H9 (cell line): Measurements from ENCODE around the gene IL15. TPM values are rescaled to one million over a fixed set of nuclear protein-coding genes. Genes with fewer than 3 reads are reported as not detected.

Source experiments
- DNase-seq: peaks from one replicate; pipeline ENCODE4 v3.0.0-alpha.2; 2017
- H2AFZ ChIP-seq: one replicate; pipeline ENCODE4 v1.6.1; 2013; ENCODE audit warnings: mild to moderate bottlenecking, low read length, control low read depth, moderate library complexity
- H2AK5ac ChIP-seq: 2 replicates; pipeline ENCODE4 v1.6.1; 2013; ENCODE audit warnings: low read length, control low read depth, mixed read lengths; ENCODE audit not compliant: insufficient read length
- H2BK120ac ChIP-seq: one replicate; pipeline ENCODE4 v1.6.1; 2013; ENCODE audit warnings: low read depth, mild to moderate bottlenecking, low read length, control low read depth, inconsistent platforms; ENCODE audit not compliant: poor library complexity, severe bottlenecking
- H2BK12ac ChIP-seq: 2 replicates; pipeline ENCODE4 v1.6.1; 2013; ENCODE audit warnings: low read length, control low read depth, mixed read lengths, low read depth; ENCODE audit not compliant: insufficient read length
- H2BK15ac ChIP-seq: 2 replicates; pipeline ENCODE4 v1.6.1; 2013; ENCODE audit warnings: low read depth, low read length, control low read depth
- H2BK20ac ChIP-seq: one replicate; pipeline ENCODE4 v1.6.1; 2013; ENCODE audit warnings: low read depth, mild to moderate bottlenecking, low read length, control low read depth, inconsistent platforms; ENCODE audit not compliant: poor library complexity, severe bottlenecking
- H2BK5ac ChIP-seq: 2 replicates; pipeline ENCODE4 v1.6.1; 2013; ENCODE audit warnings: low read length, control low read depth, mixed read lengths; ENCODE audit not compliant: insufficient read length
- H3K14ac ChIP-seq: 2 replicates; pipeline ENCODE4 v1.6.1; 2013; ENCODE audit warnings: low read length, control low read depth; ENCODE audit not compliant: insufficient read depth
- H3K18ac ChIP-seq: 2 replicates; pipeline ENCODE4 v1.6.1; 2013; ENCODE audit warnings: low read depth, mild to moderate bottlenecking, mixed read lengths, low read length, control low read depth; ENCODE audit not compliant: insufficient read length
- H3K23ac ChIP-seq: 2 replicates; pipeline ENCODE4 v1.6.1; 2013; ENCODE audit warnings: low read length, control low read depth, mixed read lengths, low read depth; ENCODE audit not compliant: insufficient read length
- H3K23me2 ChIP-seq: 2 replicates; pipeline ENCODE4 v1.6.1; 2013; ENCODE audit warnings: low read depth, mild to moderate bottlenecking, mixed read lengths, low read length, control low read depth; ENCODE audit not compliant: insufficient read length, poor library complexity, severe bottlenecking
- H3K27ac ChIP-seq: 2 replicates; pipeline ENCODE4 v1.5.1; 2013; ENCODE audit warnings: low read length, control low read depth, mixed read lengths, low read depth; ENCODE audit not compliant: insufficient read length
- H3K27me3 ChIP-seq: 2 replicates; pipeline ENCODE4 v1.6.1; 2013; ENCODE audit warnings: low read length, control low read depth, inconsistent platforms; ENCODE audit not compliant: insufficient read depth
- H3K4ac ChIP-seq: 2 replicates; pipeline ENCODE4 v1.6.1; 2013; ENCODE audit warnings: low read depth, mild to moderate bottlenecking, control low read depth, inconsistent platforms, low read length, moderate library complexity
- H3K4me1 ChIP-seq: 2 replicates; pipeline ENCODE4 v1.6.1; 2013; ENCODE audit warnings: low read length, control low read depth, inconsistent platforms; ENCODE audit not compliant: insufficient read depth
- H3K4me2 ChIP-seq: 2 replicates; pipeline ENCODE4 v1.6.1; 2013; ENCODE audit warnings: low read length, control low read depth, mixed read lengths; ENCODE audit not compliant: insufficient read length, insufficient read depth
- H3K56ac ChIP-seq: 2 replicates; pipeline ENCODE4 v1.6.1; 2013; ENCODE audit warnings: low read depth, mild to moderate bottlenecking, mixed read lengths, low read length, control low read depth; ENCODE audit not compliant: insufficient read length
- H3K79me1 ChIP-seq: 2 replicates; pipeline ENCODE4 v1.6.1; 2013; ENCODE audit warnings: low read depth, mild to moderate bottlenecking, moderate library complexity, low read length, control low read depth, inconsistent platforms; ENCODE audit not compliant: insufficient read depth, poor library complexity, severe bottlenecking
- H3K79me2 ChIP-seq: 2 replicates; pipeline ENCODE4 v1.6.1; 2013; ENCODE audit warnings: low read length, control low read depth, inconsistent platforms; ENCODE audit not compliant: insufficient read depth
- H3K9ac ChIP-seq: 2 replicates; pipeline ENCODE4 v1.6.1; 2013; ENCODE audit warnings: low read length, control low read depth, mixed read lengths; ENCODE audit not compliant: insufficient read length; ENCODE audit errors: extremely low read depth
- H3K9me3 ChIP-seq: one replicate; pipeline ENCODE4 v1.6.1; 2013; ENCODE audit warnings: low read depth, low read length, inconsistent platforms; ENCODE audit not compliant: control insufficient read depth
- H3T11ph ChIP-seq: one replicate; pipeline ENCODE4 v1.6.1; 2013; ENCODE audit warnings: mild to moderate bottlenecking, low read length, control low read depth, inconsistent platforms
- H4K20me1 ChIP-seq: one replicate; pipeline ENCODE4 v1.6.1; 2013; ENCODE audit not compliant: control insufficient read depth, insufficient read length, insufficient read depth
- H4K5ac ChIP-seq: 2 replicates; pipeline ENCODE4 v1.6.1; 2013; ENCODE audit warnings: low read depth, mild to moderate bottlenecking, mixed read lengths, low read length, control low read depth; ENCODE audit not compliant: insufficient read length
- H4K8ac ChIP-seq: replicated peaks from 2 replicates; pipeline ENCODE4 v1.6.1; 2013; ENCODE audit warnings: low read length, control low read depth, mixed read lengths, low read depth; ENCODE audit not compliant: insufficient read length
- H4K91ac ChIP-seq: 2 replicates; pipeline ENCODE4 v1.6.1; 2013; ENCODE audit warnings: low read depth, mild to moderate bottlenecking, moderate library complexity, mixed read lengths, low read length, control low read depth; ENCODE audit not compliant: insufficient read length
- H3K27ac Mint-ChIP-seq, 3 experiments: 2 replicates in 2 of 3; 3 replicates in 1 of 3; pipeline ENCODE4 v1.8.0; 2020 to 2021; ENCODE audit warnings: mixed read lengths in 3 of 3, mild to moderate bottlenecking in 1 of 3, moderate library complexity in 1 of 3
- H3K27me3 Mint-ChIP-seq: 2 replicates; pipeline ENCODE4 v1.8.0; 2021; ENCODE audit warnings: low read depth, mild to moderate bottlenecking, moderate library complexity, mixed read lengths
- H3K36me3 Mint-ChIP-seq, 3 experiments: 2 replicates in 2 of 3; 3 replicates in 1 of 3; pipeline ENCODE4 v1.8.0; 2020 to 2021; ENCODE audit warnings: low read depth in 3 of 3, mixed read lengths in 3 of 3; ENCODE audit not compliant: insufficient read depth in 1 of 3
- H3K4me1 Mint-ChIP-seq, 2 experiments: 2 replicates each; pipeline ENCODE4 v1.8.0; 2020; ENCODE audit warnings: mixed read lengths in 2 of 2
- H3K4me3 Mint-ChIP-seq, 2 experiments: 2 replicates in 1 of 2; 3 replicates in 1 of 2; pipeline ENCODE4 v1.8.0; 2020 to 2021; ENCODE audit warnings: mild to moderate bottlenecking in 2 of 2, mixed read lengths in 2 of 2, moderate library complexity in 1 of 2
- H3K9me3 Mint-ChIP-seq, 2 experiments: 2 replicates in 1 of 2; 3 replicates in 1 of 2; pipeline ENCODE4 v1.8.0; 2020; ENCODE audit warnings: mild to moderate bottlenecking in 2 of 2, mixed read lengths in 2 of 2, moderate library complexity in 1 of 2
- whole genome bisulfite sequencing: extraction: QIAGEN DNeasy Blood & Tissue Kit; methylation state at CpG from one replicate; pipeline ENCODE4 v1.1.7; 2013; ENCODE audit warnings: missing lambda C conversion rate, low lambda C conversion rate, mixed read lengths; ENCODE audit not compliant: insufficient read length; ENCODE audit errors: extremely low coverage; 5-methylcytosine and 5-hydroxymethylcytosine counted together
- total RNA-seq: library from RNA; stranded (reverse); gene quantifications from 2 replicates; pipeline ENCODE4 v1.2.1, GENCODE V29; 2021
- TF ChIP-seq, protein P1 (sequence below): fragments of 200-600 bp; sonication (generic); conservative IDR thresholded peaks from 3 replicates; pipeline ENCODE4 v1.8.0; 2021; ENCODE audit warnings: antibody characterized with exemption, mild to moderate bottlenecking

The IL15 gene
- total RNA-seq, 1 experiment from 2014 or later: 0.61 TPM

DNA sequence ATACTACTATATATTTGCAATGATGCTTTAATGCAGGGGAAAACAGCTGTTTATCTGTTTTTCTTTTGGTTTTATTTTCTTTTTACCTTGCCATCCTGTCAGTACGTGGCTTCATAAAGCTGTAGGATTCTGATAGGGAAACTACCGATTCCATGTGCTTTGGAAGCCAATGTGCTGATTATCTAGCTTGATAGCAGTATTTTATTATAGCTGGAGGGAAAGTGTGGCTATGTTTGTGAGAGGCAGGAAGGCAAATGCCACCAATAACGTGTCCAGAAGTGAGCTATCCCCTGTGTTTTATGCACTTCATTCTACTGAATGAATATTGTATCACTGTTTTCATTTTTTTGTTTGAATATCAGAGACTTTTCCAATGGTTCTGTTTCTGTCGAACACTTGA lies 43.7 kb downstream of the IL15 start:
- H3K4me1 Mint-ChIP-seq: peaks cover 2 to 3% of the 10 kb centered on the region in 2 experiments; a peak in 2 of 4 replicates
- Histone ChIP-seq H3K14ac (no peak overlapping the region), H2BK12ac (no peak overlapping the region), H2BK5ac (no peak overlapping the region), H3K4me2 (no peak overlapping the region), H3K9ac (no peak overlapping the region), H3K27ac (no peak overlapping the region), H3K9me3 (no peaks in the 10 kb centered on the region), H2BK120ac (no peak overlapping the region), H3K56ac (no peak overlapping the region), H4K5ac (no peak overlapping the region), H3T11ph (no peak overlapping the region), H2AK5ac (no peak overlapping the region), H4K91ac (no peak overlapping the region), H4K8ac (no peak overlapping the region), H3K4me1 (peaks cover 2% of the 10 kb centered on the region; the same call in 1 of the 2 replicates), H3K23ac (no peak overlapping the region), H3K79me2 (no peaks in the 10 kb centered on the region), H3K4ac (no peak overlapping the region), H3K23me2 (no peaks in the 10 kb centered on the region), H2AFZ (no peak overlapping the region), H2BK15ac (no peak overlapping the region), H3K18ac (no peak overlapping the region), H2BK20ac (no peak overlapping the region), H3K27me3 (no peaks in the 10 kb centered on the region), H3K79me1 (no peaks in the 10 kb centered on the region), H4K20me1 (no peaks in the 10 kb centered on the region)
- no peaks in the 10 kb centered on the region for H3K36me3 Mint-ChIP-seq
- no peak overlapping the region for H3K4me3 Mint-ChIP-seq
- no peak overlapping the region for H3K27ac Mint-ChIP-seq
- no peak for DNase-seq
- H3K9me3 Mint-ChIP-seq: no peaks in the 10 kb centered on the region
- H3K27me3 Mint-ChIP-seq: no peaks in the 10 kb centered on the region
- TF ChIP-seq, protein P1, sequence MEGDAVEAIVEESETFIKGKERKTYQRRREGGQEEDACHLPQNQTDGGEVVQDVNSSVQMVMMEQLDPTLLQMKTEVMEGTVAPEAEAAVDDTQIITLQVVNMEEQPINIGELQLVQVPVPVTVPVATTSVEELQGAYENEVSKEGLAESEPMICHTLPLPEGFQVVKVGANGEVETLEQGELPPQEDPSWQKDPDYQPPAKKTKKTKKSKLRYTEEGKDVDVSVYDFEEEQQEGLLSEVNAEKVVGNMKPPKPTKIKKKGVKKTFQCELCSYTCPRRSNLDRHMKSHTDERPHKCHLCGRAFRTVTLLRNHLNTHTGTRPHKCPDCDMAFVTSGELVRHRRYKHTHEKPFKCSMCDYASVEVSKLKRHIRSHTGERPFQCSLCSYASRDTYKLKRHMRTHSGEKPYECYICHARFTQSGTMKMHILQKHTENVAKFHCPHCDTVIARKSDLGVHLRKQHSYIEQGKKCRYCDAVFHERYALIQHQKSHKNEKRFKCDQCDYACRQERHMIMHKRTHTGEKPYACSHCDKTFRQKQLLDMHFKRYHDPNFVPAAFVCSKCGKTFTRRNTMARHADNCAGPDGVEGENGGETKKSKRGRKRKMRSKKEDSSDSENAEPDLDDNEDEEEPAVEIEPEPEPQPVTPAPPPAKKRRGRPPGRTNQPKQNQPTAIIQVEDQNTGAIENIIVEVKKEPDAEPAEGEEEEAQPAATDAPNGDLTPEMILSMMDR: no peak
- no CpG with 5 or more reads among the region's 4 CpGs for WGBS
